GM18867 (cell line): ENCODE measurements around the gene WNT7A.
"Not testable (repeated sequence)": the region's sequence is repeated elsewhere in the genome, so short reads cannot be mapped to it uniquely, and the experiment has no call there.

Experiments used
- ATAC-seq: cut with Tn5 transposase; IDR thresholded peaks from one replicate; pipeline ENCODE4 v1.9.1; 2021; ENCODE audit warnings: mild to moderate bottlenecking, moderate library complexity; ENCODE audit not compliant: unreplicated experiment

The WNT7A gene

DNA sequence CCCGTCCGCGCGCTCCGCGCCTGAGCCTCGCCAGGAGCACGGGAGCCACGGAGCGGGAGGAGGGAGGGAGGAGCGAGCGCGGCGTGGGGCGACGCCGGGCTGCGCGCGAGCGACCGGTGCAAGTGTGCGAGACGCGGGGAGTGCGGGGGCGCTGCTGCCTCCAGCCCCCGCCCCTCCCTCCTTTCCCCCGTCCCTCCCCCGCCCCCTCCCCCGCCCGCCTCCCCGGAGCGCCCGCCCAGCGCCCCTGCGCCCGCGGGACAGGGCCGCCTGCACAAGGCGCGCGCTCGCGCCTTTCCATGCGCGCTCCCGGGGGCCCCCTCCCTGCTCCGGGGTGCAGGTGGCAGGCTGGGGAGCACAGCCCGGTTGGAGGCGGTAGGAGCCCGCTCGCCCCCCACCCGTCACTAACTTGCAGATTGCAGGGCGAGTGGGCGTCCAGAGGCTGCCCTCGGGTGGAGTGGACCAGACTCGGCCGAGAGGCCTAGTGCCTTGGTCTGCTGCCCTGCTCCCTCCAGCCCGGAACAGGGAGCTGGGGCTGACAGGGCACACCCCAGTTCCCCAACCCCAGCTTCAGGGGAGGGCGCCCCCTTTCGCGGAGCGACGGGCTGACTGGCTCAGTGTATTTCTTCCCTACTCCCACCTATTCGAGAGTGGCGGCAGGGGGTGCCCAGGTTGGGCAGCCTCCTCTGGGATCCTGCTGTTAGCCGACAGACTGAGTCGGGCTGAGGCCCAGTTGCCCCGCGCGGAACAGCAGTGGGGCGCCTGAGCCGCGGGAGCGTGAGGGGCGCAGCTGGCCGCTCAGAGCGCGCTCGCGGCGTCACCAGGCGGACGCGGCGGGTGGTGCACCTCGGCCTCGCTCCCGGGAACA lies at the start of gene WNT7A:
Gene WNT7A (minus strand): TSS at position 126 of the 865 bp plus-strand sequence. CDS start 255 bp downstream, outside the sequence.
- ATAC-seq, result no peak

- not testable (repeated sequence) for ATAC-seq
Measured at GRCh38 chr3:13928741-13929140, 48.9 kb upstream of the WNT7A start.

- ATAC-seq, result no peak
Measured at GRCh38 chr3:13927295-13927694, 47.4 kb upstream of the WNT7A start.

DNA sequence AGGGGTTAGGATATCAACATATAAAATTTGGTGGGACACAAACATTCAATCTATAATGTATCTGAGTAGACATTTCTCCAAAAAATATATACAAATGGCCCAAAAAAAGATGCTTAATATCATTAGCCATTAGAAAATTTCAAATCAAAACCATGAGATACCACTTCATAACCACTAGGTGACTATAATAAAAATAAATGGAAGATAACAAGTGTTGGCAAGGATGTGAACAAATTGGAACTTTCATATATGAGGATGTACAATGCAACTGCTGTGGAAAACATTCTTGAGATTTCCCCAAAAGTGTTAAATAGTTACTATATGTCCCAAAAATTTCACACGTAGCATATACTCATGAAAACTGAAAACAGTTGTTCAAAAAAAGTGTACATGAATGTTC lies 36.5 kb upstream of the WNT7A start:
- ATAC-seq, result no peak

- no peak for ATAC-seq
Measured at GRCh38 chr3:13902648-13903238, 22.9 kb upstream of the WNT7A start.

DNA sequence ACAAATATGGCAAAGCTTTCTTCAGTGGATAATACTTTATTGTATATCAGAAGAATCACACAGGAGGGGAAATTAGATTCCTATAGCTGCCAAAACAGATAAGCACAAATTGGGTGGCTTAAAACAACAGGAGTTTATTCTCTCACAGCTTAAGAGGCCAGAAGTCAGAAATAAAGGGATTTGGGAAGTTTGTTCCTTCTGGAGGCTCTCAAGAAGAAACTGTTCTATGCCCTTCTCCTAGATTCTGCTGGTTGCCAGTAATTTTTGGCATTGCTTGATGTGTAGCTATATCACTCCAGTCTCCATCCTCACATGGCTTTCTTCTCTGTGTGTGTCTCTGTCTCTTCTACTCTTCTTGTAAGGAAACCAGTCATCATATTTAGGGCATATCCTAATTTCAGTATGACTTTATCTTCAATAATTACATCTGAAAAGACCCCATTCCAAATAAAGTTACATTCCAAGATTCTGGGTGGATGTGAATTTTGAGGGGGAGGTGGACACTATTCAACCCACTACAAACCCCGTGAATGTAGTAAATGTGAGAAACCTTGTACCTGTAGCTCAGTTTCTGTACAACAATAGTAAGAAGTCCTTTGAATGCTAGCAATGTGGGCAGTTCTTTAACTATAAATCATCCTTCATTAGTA lies 22.2 kb upstream of the WNT7A start:
- ATAC-seq, result no peak

DNA sequence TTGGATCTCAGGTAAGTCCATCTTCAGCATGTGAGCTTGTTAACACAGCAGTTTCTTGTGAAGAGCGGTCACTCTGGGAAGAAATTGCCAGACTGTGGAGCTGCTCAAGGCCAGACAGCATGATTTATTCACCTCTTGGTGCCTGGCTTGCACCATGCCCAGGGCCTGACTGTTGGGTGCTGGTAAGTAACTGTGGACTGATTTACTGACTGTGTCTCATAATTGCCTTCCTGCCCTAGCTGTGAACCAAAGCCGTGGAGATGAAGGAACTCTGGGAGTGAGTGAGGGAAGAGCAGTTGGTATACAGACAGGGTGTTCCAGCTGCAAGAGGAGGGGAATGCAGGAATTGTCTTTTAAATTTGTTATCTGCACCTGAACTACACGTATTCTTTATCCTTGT lies 18.5 kb upstream of the WNT7A start:
- no peak for ATAC-seq

DNA sequence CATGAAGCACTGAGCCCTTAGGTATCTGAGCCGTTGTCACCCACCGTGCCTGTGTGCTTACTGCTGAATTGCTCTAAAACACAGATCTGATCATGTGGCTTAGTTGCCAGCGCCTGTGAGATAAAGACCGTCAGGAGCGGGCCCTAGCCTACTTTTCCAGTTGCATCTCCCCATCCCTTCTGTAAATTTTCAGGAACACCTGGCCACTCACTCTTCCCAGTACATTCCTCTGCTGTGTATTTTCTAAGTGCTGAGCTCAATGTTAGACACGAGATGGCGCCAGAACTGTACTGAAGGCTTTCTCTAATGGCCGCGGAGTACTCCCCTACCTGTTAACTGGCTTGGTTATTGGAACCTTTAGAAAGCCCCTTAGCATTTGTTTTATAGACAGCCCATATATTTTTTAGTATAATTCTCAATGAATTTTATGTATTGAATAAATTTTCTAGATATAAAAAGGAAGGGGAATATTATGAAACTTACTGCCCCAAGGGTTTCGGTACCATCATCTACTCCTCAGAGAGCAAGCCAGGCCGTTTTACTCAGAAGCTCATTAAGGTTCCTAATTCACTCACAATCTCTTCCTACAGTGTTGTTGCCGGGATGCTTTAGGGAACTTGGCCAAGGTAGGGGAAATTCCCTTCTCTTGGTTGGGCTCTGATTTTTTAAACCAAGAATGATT lies 16.7 kb upstream of the WNT7A start:
- peak; percentile 57 for ATAC-seq

DNA sequence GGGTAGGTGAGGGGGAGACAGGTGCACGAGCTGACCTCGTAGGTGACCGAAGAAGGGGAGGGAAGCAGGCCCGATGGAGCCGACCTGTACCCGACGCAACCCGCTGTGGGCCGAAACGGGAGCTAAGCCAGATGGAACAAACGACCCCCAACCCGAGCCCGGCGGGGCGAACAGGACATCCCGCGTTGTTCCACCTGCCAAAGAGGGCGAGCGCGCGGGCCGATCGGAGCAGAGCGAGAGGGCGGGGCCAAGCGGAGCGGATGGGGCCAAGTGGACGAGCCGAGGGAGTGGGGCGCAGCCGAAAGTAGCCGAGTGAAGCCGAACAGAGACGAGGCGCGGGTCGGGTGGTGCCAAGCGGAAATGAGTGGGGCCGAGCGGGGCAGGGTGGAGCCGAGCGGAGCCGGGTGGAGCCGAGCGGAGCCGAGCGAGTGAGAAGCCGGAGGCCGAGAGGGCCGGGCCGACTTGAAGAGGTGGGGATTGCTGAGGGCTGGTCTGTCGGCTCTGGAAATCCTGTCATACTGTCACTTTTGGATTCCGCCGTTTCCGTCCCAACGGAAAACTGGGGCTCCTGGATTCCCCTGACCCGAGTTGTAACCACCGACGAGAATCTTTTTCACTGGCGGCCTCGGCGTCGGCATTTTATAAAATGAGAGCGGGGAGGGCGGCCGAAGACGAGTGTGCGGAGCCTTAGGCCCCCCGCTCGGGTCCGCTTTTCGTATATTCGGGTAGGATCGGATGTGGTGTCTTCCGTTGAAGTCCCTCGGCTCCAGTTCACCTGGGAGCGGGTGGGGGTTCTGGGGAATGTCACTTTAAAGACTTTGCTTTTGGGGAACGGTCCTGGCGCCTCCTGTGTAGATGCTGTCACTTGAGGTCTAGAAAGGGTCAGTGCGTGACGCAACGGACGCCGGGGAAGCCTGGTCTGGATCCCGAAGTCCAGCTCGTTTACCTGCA lies 15.6 kb upstream of the WNT7A start:
- ATAC-seq, result peak; percentile 98

GRCh38 chr3:13894807-13895154 lies 14.9 kb upstream of the WNT7A start:
- no peak for ATAC-seq

GRCh38 chr3:13894096-13894806 lies 14.4 kb upstream of the WNT7A start:
- no peak for ATAC-seq

GRCh38 chr3:13892304-13892703 lies 12.4 kb upstream of the WNT7A start:
- no peak for ATAC-seq

DNA sequence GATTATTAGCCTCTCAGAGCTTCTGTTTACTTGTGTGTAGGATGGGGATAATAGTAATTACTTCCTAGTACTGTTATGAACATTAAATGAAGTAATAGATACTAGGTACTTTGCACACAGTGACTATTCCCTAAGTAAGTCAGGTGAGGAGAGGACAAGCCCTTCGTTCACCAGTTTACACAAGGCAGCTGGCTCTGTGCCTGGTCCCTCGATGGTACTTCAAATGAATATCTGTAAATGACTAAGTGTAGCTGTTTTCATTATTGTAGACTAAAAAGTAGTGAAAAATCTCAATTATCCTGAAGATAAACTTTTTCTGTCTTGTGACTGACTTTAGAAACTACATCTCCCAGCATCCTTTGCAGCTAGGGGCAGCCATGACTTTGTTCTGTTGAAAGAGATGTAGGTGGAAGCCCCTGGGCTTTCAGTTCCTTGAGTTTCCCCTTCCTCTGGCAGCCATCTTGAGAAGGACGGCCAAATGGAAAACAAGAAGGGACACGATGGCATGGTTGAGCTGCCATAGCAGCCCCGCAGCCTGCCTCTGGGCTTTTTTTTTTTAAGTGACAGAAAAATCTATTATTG lies 11.7 kb upstream of the WNT7A start:
- no peak for ATAC-seq

DNA sequence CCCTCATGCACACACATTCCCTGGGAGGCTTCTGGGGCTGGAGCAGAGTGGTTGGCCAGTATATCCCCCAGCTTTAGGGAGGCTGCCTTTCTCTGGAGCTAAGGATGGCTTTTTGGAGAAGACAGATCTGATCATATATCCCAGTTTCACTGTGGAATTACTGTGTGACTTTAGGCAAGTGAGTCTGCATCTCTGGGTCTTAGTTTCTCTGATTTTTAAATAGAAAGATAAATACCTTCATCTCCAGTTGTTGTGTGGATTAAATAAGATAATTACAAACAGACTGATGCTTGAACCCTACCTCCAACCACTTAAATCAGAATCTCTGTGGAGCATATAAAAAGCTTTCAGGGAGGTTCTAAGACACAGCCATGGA lies 11.1 kb upstream of the WNT7A start:
- no peak for ATAC-seq

- ATAC-seq, result no peak
Measured at GRCh38 chr3:13890377-13891016, 10.6 kb upstream of the WNT7A start.

- no peak for ATAC-seq
Measured at GRCh38 chr3:13888576-13888975, 8.7 kb upstream of the WNT7A start.

DNA sequence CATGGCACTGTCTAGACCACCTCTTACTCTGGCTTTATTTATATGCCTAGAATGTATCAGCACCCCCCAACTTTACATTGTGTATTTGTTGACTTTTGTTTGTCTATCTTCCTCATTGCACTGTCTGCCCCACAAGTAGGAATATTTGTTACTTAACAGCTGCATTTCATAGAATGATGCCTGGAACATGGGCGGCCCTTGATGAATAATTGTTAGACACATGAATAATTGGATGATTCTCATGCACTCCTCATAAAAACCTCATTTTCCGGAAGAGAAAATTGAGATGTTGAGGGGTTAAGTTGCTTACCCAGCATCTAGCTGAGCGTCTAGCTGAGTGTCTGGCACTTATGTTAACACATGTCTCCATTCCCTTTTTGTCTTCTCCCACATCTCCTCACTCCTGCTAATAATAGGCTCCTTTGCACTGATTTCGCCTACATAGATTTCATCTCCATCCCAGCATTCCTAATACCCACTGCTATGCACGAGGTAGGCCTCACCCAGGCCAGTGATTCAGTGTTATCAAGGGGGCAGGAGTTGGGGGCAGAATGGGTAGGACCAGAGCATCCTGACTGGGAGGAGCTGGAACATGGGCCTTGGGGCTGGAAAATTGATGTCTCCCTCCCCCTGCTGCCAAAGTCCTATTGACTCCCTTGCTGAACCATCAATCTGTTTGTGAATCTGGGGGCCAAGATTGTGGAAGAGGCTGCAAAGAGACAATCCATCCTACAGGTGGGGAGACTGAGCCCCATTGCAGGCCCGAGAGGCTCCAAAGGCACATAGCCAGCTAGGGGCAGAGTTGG lies 7.8 kb upstream of the WNT7A start:
- no peak for ATAC-seq

DNA sequence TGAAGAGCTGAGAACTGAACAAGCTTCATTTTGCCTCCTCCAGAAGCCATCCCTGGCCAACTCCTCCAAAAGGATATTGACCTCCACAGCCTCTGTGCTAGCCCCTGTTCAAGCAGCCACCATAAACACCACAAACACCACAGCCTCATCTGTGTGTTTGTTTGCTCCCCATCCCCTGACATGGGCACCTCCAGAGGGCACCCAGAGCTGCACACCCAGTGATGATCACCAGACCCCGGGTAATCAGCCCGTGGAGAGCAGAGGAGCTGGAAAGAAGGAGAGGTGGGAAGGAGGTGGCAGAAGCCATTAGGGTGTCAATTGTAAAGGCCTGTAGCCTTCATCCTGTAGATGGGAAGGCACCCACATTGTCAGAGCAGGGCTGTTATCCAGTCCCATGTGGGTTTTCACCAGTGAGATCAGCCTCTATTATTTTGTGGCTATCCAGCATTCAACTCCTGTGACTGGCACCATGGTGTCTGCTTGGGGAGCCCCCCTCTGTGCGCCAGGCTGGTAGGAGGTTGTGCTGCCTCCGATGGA lies 6.8 kb upstream of the WNT7A start:
- no peak for ATAC-seq
